ENCODE measurements around the gene BMPR1B.
"Not testable (repeated sequence)": the region's sequence is repeated elsewhere in the genome, so short reads cannot be mapped to it uniquely, and the experiment has no call there.

BMPR1B gene

GRCh38 chr4:94819371-94820168 lies 61.8 kb downstream of the BMPR1B start:
- intact Hi-C loops (cut with DNase I), result no loop called here
- DNase-seq, result no peak

- no peak for DNase-seq
- intact Hi-C loops (cut with DNase I), result no loop called here
Measured at GRCh38 chr4:94826206-94826605, 68.5 kb downstream of the BMPR1B start.

GRCh38 chr4:94827481-94828110 lies 69.8 kb downstream of the BMPR1B start:
- DNase-seq, result no peak
- intact Hi-C loops (cut with DNase I), result no loop called here

GRCh38 chr4:94828882-94829281 lies 71.1 kb downstream of the BMPR1B start:
- intact Hi-C loops (cut with DNase I), result no loop called here
- no peak for DNase-seq

GRCh38 chr4:94831607-94832006 lies 73.9 kb downstream of the BMPR1B start:
- intact Hi-C loops (cut with DNase I), result no loop called here
- DNase-seq, result no peak

- intact Hi-C loops (cut with DNase I); DNase-seq: not testable (repeated sequence)
Measured at GRCh38 chr4:94832329-94832728, 74.6 kb downstream of the BMPR1B start.

GRCh38 chr4:94833394-94833793 lies 75.6 kb downstream of the BMPR1B start:
- intact Hi-C loops (cut with DNase I), result no loop called here
- DNase-seq, result no peak

- no peak for DNase-seq
- intact Hi-C loops (cut with DNase I), result no loop called here
Measured at GRCh38 chr4:94834501-94834900, 76.7 kb downstream of the BMPR1B start.

GRCh38 chr4:94841166-94841863 lies 83.6 kb downstream of the BMPR1B start:
- intact Hi-C loops (cut with DNase I); DNase-seq: not testable (repeated sequence)

- DNase-seq, result no peak
- intact Hi-C loops (cut with DNase I), result no loop called here
Measured at GRCh38 chr4:94841864-94842221, 84.1 kb downstream of the BMPR1B start.

- no peak for DNase-seq
- intact Hi-C loops (cut with DNase I), result no loop called here
Measured at GRCh38 chr4:94843216-94843615, 85.5 kb downstream of the BMPR1B start.

- intact Hi-C loops (cut with DNase I), result no loop called here
- DNase-seq, result no peak
Measured at GRCh38 chr4:94848326-94848725, 90.6 kb downstream of the BMPR1B start.

GRCh38 chr4:94849901-94850300 lies 92.1 kb downstream of the BMPR1B start:
- intact Hi-C loops (cut with DNase I), result no loop called here
- DNase-seq, result no peak

GRCh38 chr4:94852616-94853015 lies 94.9 kb downstream of the BMPR1B start:
- intact Hi-C loops (cut with DNase I), result no loop called here

GRCh38 chr4:94856030-94856429 lies 98.3 kb downstream of the BMPR1B start:
- DNase-seq, result no peak
- intact Hi-C loops (cut with DNase I), result no loop called here

More at GRCh38 chr4:94852616-94853015, 94.9 kb downstream of the BMPR1B start:
- no peak for DNase-seq

GRCh38 chr4:94870146-94870545 lies 112.4 kb downstream of the BMPR1B start:
- no peak for DNase-seq
- intact Hi-C loops (cut with DNase I), result no loop called here

- intact Hi-C loops (cut with DNase I), result no loop called here
- DNase-seq, result no peak
Measured at GRCh38 chr4:94871644-94872305, 114.0 kb downstream of the BMPR1B start.

GRCh38 chr4:94877973-94878372 lies 120.2 kb downstream of the BMPR1B start:
- intact Hi-C loops (cut with DNase I), result no loop called here
- no peak for DNase-seq

- no peak for DNase-seq
- intact Hi-C loops (cut with DNase I), result no loop called here
Measured at GRCh38 chr4:94880956-94881355, 123.2 kb downstream of the BMPR1B start.

GRCh38 chr4:94882756-94883155 lies 125.0 kb downstream of the BMPR1B start:
- intact Hi-C loops (cut with DNase I), result no loop called here
- DNase-seq, result no peak

Measured in head of caudate nucleus (tissue), 42 donors.